Right atrium auricular region (tissue), 2 donors: ENCODE measurements around the gene FNIP1. TPM values are rescaled to one million over a fixed set of nuclear protein-coding genes. Genes with fewer than 3 reads are reported as not detected.

Experiments used
- total RNA-seq, 2 donors: library from RNA; depleted of rRNA; stranded (reverse); fragments of >200 nt; gene quantifications; one replicate each; pipeline ENCODE4 v1.1.0, GENCODE V29; 2016

FNIP1 gene
- total RNA-seq, 2 donors from 2014 or later, result 30.6 to 38.3 TPM

Other genes with a start within 250 kb of the FNIP1 start
- 10 to 100 TPM; 10.0 to 14.0 TPM for gene RAPGEF6, start 161.8 kb downstream of the FNIP1 start, total RNA-seq
- gene MEIKIN, start 148.6 kb upstream of the FNIP1 start, total RNA-seq, result not detected
- 1 to 10 TPM in 1 of 2 donors, under 1 TPM in 1; 0.71 to 1.6 TPM for gene ACSL6, start 214.6 kb upstream of the FNIP1 start, total RNA-seq